Kidney tubule cell (primary cell): ENCODE measurements around the gene SFSWAP.

Experiments
- DNase-seq: peaks from one replicate; pipeline ENCODE4 v3.0.0-alpha.2; 2018; ENCODE audit warnings: low spot score

SFSWAP gene

GRCh38 chr12:131835616-131836171, 124.8 kb downstream of the SFSWAP start:
- no peak for DNase-seq

DNA sequence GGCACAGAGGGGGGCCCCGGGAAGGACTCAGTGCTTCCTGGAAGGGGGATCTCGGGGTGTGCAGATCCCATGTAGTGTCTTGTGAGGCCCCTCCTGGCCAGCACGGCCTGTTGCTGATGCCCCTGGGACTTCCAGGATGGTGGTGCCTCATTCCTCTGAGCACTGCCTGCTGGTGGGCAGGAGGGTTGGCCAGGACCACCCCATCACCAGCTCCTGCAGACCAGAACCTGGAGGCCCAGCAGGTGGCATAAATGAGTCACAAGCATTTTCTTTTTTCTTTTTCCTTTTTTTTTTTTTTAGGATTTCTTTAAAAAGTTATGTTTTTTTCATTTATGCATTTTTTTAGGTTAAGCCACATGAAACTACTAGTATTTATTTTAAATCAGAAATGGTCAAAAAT, 125.3 kb downstream of the SFSWAP start:
- no peak for DNase-seq

DNA sequence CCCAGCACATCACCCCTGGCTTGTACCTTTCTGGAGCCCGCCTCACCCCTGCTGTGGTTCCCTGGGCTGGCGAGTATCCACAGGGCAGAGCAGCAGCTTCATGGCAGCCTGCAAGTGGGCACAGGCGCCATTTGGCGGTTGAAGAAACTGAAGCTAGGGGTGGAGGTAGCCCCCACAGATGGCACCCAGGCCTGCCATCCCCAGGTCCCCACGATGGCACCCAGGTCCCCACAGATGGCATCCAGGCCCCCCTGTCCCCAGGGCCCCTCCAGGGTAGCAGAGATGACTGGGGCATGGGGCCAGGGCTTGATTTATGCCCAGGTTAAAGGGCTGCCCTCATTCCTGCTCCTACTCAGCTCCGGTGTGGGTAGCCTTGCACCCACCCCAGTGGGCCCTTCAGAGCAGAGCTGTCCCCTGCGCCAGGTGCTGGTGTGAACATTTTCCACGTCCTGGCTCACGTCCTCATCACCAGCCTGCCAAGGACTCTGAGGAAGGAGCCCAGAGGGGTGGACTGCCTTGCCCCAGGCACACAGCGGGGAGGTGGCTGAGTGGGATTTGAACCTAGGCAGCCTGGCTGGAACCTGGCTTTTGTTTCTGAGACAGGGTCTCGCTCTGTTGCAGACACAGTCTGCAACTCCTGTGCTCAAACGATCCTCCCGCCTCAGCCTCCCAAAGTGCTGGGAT, 126.0 kb downstream of the SFSWAP start:
- DNase-seq = no peak

GRCh38 chr12:131840643-131841416, 129.9 kb downstream of the SFSWAP start:
- no peak for DNase-seq

GRCh38 chr12:131841547-131841946, 130.7 kb downstream of the SFSWAP start:
- no peak for DNase-seq

DNA sequence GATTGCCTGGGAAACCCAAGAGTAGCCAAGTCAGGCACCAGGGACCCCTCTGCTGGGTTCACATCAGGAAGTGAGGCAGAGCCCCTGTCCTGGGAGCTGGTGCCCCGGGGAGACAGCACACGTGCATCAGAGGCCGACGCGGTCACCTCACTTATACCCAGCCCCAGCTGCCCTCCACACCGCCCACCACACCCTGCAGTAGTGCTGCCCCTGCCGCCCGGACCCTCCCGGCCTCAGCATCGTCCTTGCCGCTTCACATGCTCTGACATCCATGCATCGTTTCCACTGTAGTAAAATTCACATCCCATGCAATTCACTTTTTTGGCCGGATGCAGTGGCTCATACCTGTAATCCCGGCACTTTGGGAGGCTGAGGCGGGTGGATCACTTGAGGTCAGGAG, 131.3 kb downstream of the SFSWAP start:
- DNase-seq = no peak

DNA sequence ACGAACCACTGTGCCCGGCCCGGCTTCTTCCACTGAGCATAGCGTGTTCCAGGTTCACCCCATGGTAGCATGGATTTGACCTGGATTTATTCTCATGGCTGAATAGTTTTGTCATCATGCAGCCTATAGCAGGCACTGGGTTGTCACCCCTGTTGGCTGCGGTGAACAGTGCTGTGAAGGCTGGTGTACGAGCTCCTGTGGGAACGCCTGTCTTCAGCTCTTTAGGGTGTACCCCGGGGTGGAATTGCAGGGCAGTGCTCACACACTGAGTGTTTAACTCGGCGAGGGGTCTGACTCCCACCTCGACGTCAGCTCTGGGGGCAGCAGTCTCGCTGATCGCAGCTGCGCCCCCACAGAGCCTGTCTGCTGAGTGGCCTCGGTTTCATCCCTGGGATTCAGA, 132.6 kb downstream of the SFSWAP start:
- no peak for DNase-seq

GRCh38 chr12:131844140-131844539, 133.2 kb downstream of the SFSWAP start:
- DNase-seq = no peak

DNA sequence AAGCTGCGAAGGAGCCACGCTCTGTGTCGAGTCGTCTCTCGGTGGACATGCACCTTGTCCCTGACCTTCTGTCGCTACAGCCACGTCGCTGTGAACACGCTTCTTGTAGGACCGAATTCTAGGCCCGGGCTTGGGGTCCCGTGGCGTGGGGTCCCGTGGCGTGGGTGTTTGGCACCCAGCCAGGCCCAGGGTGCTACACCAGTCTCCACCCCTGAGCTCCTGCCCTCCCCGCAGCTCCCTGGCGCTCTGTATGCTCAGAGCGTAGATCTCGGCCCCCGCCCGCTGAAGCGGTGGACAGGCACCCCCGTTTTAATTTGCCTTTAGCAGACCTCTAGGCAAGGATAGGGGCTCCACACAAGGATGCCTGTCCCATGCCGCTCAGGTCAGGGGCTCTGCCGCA, 133.8 kb downstream of the SFSWAP start:
- no peak for DNase-seq

DNA sequence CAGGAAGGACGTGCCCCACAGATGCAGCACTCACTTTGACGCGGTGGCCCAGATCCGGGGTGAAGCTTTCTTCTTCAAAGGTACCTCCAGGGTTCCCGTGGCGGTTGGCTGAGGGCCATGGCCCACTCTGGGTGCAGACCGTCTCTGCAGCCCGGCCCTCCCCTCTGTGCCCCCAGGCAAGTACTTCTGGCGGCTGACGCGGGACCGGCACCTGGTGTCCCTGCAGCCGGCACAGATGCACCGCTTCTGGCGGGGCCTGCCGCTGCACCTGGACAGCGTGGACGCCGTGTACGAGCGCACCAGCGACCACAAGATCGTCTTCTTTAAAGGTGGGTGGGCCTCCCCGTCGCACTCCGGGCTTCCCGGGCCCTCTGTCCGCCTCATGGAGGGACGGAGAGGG, 134.2 kb downstream of the SFSWAP start:
- DNase-seq = no peak

DNA sequence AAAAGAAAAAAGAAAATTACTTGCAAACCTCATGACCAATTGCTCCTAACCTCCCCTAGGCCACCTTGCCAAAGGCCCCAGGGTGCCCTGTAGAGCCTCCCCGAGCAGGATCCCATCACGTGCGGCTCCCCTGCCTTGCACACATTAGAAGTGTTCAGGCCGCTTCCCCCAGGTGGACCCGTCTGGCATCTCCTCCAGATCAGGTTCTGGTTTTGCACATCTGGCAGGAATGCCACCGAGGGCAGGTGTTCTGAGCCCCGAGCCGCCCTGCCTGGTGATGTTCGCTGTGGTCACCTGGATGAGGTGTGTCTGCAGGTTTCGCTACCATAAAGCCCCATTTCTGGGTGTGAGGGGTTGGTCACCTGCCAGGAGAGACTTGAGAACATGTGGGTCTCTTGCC, 136.6 kb downstream of the SFSWAP start:
- DNase-seq = no peak

DNA sequence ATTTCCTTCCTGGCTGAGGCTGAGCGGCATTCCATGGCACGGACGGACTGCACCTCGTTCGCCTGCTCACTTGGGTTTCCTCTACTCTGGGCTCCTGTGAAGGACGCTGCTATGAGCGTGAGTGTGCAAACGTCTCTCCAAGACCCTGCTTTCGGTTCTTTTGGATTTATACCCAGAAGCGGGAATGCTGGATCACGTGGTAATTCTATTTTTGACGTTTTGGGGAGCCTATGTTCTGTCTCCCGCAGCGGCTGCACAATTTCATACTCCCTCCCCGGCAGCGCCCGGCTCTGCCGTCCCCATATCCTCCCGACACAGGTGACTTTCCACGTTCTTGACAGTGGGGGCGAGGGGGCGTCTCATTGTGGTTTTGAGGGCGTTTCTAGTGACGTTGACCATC, 137.9 kb downstream of the SFSWAP start:
- DNase-seq = no peak
